SK-N-SH treated with all-trans-retinoic acid at 6 μM for 48 hours (cell line): Measurements from ENCODE around the gene CCNY.

Experiments
- ATAC-seq: fragments of 200-7000 bp; cut with Tn5 transposase; 3 replicates; pipeline ENCODE4 v1.9.1; 2020; ENCODE audit warnings: mild to moderate bottlenecking, moderate library complexity
- ARNTL ChIP-seq: fragments of 450-650 bp; formaldehyde crosslinking; IDR thresholded peaks from 2 replicates; pipeline ENCODE4 v1.5.0; 2020; ENCODE audit warnings: low read depth, mild to moderate bottlenecking, moderate library complexity, borderline replicate concordance
- BACH2 ChIP-seq: fragments of 250-450 bp; sonication (Bioruptor Pico); IDR thresholded peaks from 2 replicates; pipeline ENCODE4 v1.9.0; 2021; ENCODE audit warnings: mild to moderate bottlenecking, borderline replicate concordance
- CREB5 ChIP-seq: fragments of 250-450 bp; sonication (Bioruptor Pico); IDR thresholded peaks from 2 replicates; pipeline ENCODE4 v1.5.1; 2020; ENCODE audit warnings: low read depth, mild to moderate bottlenecking, moderate library complexity
- CSDC2 ChIP-seq: fragments of 250-450 bp; sonication (Bioruptor Pico); IDR thresholded peaks from 2 replicates; pipeline ENCODE4 v1.5.0; 2020; ENCODE audit warnings: mild to moderate bottlenecking, moderate library complexity
- CSRNP3 ChIP-seq: fragments of 250-450 bp; sonication (Bioruptor Pico); IDR thresholded peaks from 2 replicates; pipeline ENCODE4 v1.5.1; 2021; ENCODE audit warnings: mild to moderate bottlenecking, moderate library complexity
- GLIS3 ChIP-seq: fragments of 250-450 bp; sonication (Bioruptor Pico); IDR thresholded peaks from 2 replicates; pipeline ENCODE4 v1.5.0; 2020; ENCODE audit warnings: mild to moderate bottlenecking, moderate library complexity
- ISL1 ChIP-seq: fragments of 250-450 bp; sonication (Bioruptor Pico); IDR thresholded peaks from 2 replicates; pipeline ENCODE4 v2.1.2; 2022; ENCODE audit warnings: mild to moderate bottlenecking, moderate library complexity
- OSR1 ChIP-seq: fragments of 250-450 bp; sonication (Bioruptor Pico); IDR thresholded peaks from 2 replicates; pipeline ENCODE4 v1.8.0; 2022; ENCODE audit warnings: moderate library complexity, mild to moderate bottlenecking, inconsistent platforms
- PATZ1 ChIP-seq: fragments of 250-450 bp; sonication (Bioruptor Pico); IDR thresholded peaks from 2 replicates; pipeline ENCODE4 v1.8.0; 2020; ENCODE audit warnings: mild to moderate bottlenecking, moderate library complexity, borderline replicate concordance
- RARB ChIP-seq: fragments of 250-450 bp; sonication (Bioruptor Pico); IDR thresholded peaks from 2 replicates; pipeline ENCODE4 v1.8.0; 2021; ENCODE audit warnings: mild to moderate bottlenecking, moderate library complexity
- TCF4 ChIP-seq: fragments of 250-450 bp; sonication (Bioruptor Pico); IDR thresholded peaks from 2 replicates; pipeline ENCODE4 v1.8.0; 2021; ENCODE audit warnings: mild to moderate bottlenecking, moderate library complexity, borderline replicate concordance
- TSHZ2 ChIP-seq: fragments of 250-450 bp; sonication (Bioruptor Pico); IDR thresholded peaks from 2 replicates; pipeline ENCODE4 v1.5.0; 2020; ENCODE audit warnings: mild to moderate bottlenecking, moderate library complexity
- ZC3H10 ChIP-seq: fragments of 250-450 bp; sonication (Bioruptor Pico); IDR thresholded peaks from 2 replicates; pipeline ENCODE4 v1.5.1; 2021; ENCODE audit warnings: mild to moderate bottlenecking, moderate library complexity
- ZFP3 ChIP-seq: fragments of 250-450 bp; sonication (Bioruptor Pico); IDR thresholded peaks from 2 replicates; pipeline ENCODE4 v1.5.0; 2020; ENCODE audit warnings: mild to moderate bottlenecking, moderate library complexity
- ZFP30 ChIP-seq: fragments of 450-650 bp; formaldehyde crosslinking; IDR thresholded peaks from 2 replicates; pipeline ENCODE4 v1.5.0; 2022; ENCODE audit warnings: mild to moderate bottlenecking, moderate library complexity
- ZNF565 ChIP-seq: fragments of 450-650 bp; formaldehyde crosslinking; conservative IDR thresholded peaks from 2 replicates; pipeline ENCODE4 v1.5.0; 2020; ENCODE audit warnings: low read depth, mild to moderate bottlenecking, moderate library complexity
- ZNF70 ChIP-seq: fragments of 450-650 bp; formaldehyde crosslinking; IDR thresholded peaks from 2 replicates; pipeline ENCODE4 v1.5.0; 2020; ENCODE audit warnings: mild to moderate bottlenecking, moderate library complexity
- ZNF8 ChIP-seq: fragments of 450-650 bp; formaldehyde crosslinking; IDR thresholded peaks from 2 replicates; pipeline ENCODE4 v1.5.0; 2020; ENCODE audit warnings: mild to moderate bottlenecking, moderate library complexity

CCNY gene

GRCh38 chr10:35342183-35342753, 6.0 kb downstream of the CCNY start:
- TF ChIP-seq ARNTL (no peak), TCF4 (no peak), BACH2 (no peak), GLIS3 (CRISPR knock-in tag) (no peak)
- ATAC-seq, result no peak

DNA sequence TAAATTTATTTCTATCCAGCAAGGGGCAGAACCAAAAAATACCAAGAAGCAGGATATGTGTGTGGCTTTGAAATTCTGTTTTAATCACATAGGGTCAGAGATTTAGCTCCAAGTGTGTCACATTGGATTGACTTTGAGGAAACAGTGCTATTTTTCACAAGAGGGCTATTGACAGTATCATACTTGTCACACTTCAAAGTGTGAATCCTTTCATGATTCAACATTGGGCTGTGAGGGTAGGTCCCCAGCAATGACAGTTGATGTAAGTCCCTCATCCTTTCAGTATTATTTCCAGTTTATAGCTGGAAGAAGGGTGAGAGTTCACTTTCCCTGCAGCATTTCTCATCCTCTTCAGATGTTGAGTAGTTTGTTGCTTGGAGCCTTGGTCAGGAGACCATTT, 7.4 kb downstream of the CCNY start:
- TF ChIP-seq ZNF565, result no peak
- no peak for TF ChIP-seq ZNF8 (CRISPR knock-in tag)
- TF ChIP-seq ARNTL, result no peak
- TF ChIP-seq, all 23 proteins: peak for 0

GRCh38 chr10:35345383-35345742, 9.1 kb downstream of the CCNY start:
- ATAC-seq, result no peak
- TF ChIP-seq ZFP3 (CRISPR knock-in tag), result no peak
- TF ChIP-seq PATZ1 (CRISPR knock-in tag), result no peak
- TF ChIP-seq RARB, result no peak
- no peak for TF ChIP-seq ZFP30
- TF ChIP-seq ISL1, result no peak
- TF ChIP-seq ZC3H10 (CRISPR knock-in tag), result no peak
- TF ChIP-seq OSR1, result no peak
- TF ChIP-seq, all 23 proteins: peak for 0

More for the DNA sequence above, 7.4 kb downstream of the CCNY start:
- ATAC-seq, result no peak

- TF ChIP-seq PATZ1 (CRISPR knock-in tag) (no peak), CSRNP3 (CRISPR knock-in tag) (no peak), TSHZ2 (CRISPR knock-in tag) (no peak), ZNF565 (no peak)
- ATAC-seq, result no peak
These were observed 9.9 kb downstream of the CCNY start for GRCh38 chr10:35346248-35346647.

GRCh38 chr10:35347121-35347562, 10.8 kb downstream of the CCNY start:
- TF ChIP-seq ZNF70 (CRISPR knock-in tag), result no peak
- TF ChIP-seq ZFP30, result no peak
- TF ChIP-seq RARB, result no peak
- TF ChIP-seq ZNF8 (CRISPR knock-in tag), result no peak
- TF ChIP-seq CREB5 (CRISPR knock-in tag), result no peak
- no peak for TF ChIP-seq ZFP3 (CRISPR knock-in tag)
- TF ChIP-seq CSDC2 (CRISPR knock-in tag), result no peak
- TF ChIP-seq OSR1, result no peak
- ATAC-seq, result no peak
